Fibroblast of pulmonary artery (primary cell): ENCODE measurements around the gene SNRPD2.
A peak's percentile ranks its signal among the peaks of the same experiment; 100 is the strongest.

Source experiments
- DNase-seq: peaks from one replicate; pipeline ENCODE4 v3.0.0-alpha.2; 2010; ENCODE audit warnings: low read depth
- H3K4me3 ChIP-seq: replicated peaks from 2 replicates; pipeline ENCODE4 v1.5.1; 2011; ENCODE audit warnings: low read depth, mild to moderate bottlenecking, control low read depth, low read length, moderate library complexity
- CTCF ChIP-seq: IDR thresholded peaks from 2 replicates; pipeline ENCODE4 v1.5.1; 2011; ENCODE audit warnings: mild to moderate bottlenecking, control low read depth, low read length, inconsistent platforms; ENCODE audit errors: missing control alignments

SNRPD2 gene

GRCh38 chr19:45650722-45651121 lies 41.0 kb downstream of the SNRPD2 start:
- TF ChIP-seq CTCF: no peak
- no peak for DNase-seq

GRCh38 chr19:45646345-45646698 lies 45.4 kb downstream of the SNRPD2 start:
- peak overlapping the region; percentile 64 for H3K4me3 ChIP-seq
- TF ChIP-seq CTCF: no peak
- no peak for DNase-seq

More at GRCh38 chr19:45650722-45651121, 41.0 kb downstream of the SNRPD2 start:
- H3K4me3 ChIP-seq: no peak overlapping the region

GRCh38 chr19:45645631-45646344 lies 46.0 kb downstream of the SNRPD2 start:
- peak overlapping the region; percentile 64 for H3K4me3 ChIP-seq

GRCh38 chr19:45645068-45645630 lies 46.6 kb downstream of the SNRPD2 start:
- DNase-seq: no peak
- TF ChIP-seq CTCF: no peak
- peak overlapping the region; percentile 64 for H3K4me3 ChIP-seq

More at GRCh38 chr19:45645631-45646344, 46.0 kb downstream of the SNRPD2 start:
- TF ChIP-seq CTCF: no peak
- DNase-seq: peak; percentile 95

- TF ChIP-seq CTCF: no peak
- H3K4me3 ChIP-seq: no peak overlapping the region
- no peak for DNase-seq
These were observed 47.6 kb downstream of the SNRPD2 start for GRCh38 chr19:45643927-45644771.

- peak; percentile 99 for TF ChIP-seq CTCF
- peak; percentile 82 for DNase-seq
- H3K4me3 ChIP-seq: peak overlapping the region; percentile 37
These were observed 48.5 kb downstream of the SNRPD2 start for GRCh38 chr19:45643024-45643926.
